ENCODE results near the gene SLC16A5.

The SLC16A5 gene

DNA sequence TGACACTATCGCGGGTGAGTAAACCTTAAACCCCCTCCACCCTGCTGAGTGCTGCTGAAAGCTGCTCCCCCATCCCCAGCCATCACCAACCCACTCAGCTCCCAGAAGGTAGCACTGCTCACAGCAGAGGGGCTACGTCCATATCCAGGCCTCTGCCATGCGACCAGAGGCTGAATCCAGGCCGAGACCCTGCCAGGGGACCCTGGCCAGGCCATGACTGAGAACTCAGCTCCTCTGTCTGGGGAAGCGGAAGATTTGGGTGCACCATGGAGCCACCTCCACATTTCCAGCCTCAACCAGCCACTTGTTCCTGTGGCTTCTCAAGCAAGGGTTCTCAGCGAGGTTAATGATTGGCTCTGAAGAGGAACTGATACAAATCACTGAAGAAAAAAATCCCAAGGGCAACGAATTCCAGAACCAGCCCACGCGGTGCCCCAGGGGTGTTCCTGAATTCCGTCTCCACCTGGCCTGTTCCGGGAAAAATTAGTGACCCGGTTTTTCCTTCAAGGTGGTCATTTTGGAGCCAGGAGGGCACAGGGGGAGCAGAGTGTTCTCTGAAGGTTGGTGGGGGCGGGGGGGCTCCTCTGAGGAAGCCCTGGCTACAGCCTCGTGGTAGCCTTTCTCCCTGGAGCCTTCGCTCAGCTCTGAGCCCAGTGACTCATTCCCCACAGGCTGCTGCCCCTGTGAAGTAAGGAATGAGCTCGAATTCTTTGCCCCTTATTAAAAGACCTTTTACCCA lies 9.3 kb upstream of the SLC16A5 start:
- peak; percentile 88 for ATAC-seq
- no peak for TF ChIP-seq ARNTL (CRISPR knock-in tag; IDR thresholded peaks at IDR 0.05; ENCODE audit: borderline replicate concordance, low read depth)
- TF ChIP-seq TOX (CRISPR knock-in tag; IDR thresholded peaks at IDR 0.05; ENCODE audit: borderline replicate concordance) = no peak
- TF ChIP-seq, protein P1, sequence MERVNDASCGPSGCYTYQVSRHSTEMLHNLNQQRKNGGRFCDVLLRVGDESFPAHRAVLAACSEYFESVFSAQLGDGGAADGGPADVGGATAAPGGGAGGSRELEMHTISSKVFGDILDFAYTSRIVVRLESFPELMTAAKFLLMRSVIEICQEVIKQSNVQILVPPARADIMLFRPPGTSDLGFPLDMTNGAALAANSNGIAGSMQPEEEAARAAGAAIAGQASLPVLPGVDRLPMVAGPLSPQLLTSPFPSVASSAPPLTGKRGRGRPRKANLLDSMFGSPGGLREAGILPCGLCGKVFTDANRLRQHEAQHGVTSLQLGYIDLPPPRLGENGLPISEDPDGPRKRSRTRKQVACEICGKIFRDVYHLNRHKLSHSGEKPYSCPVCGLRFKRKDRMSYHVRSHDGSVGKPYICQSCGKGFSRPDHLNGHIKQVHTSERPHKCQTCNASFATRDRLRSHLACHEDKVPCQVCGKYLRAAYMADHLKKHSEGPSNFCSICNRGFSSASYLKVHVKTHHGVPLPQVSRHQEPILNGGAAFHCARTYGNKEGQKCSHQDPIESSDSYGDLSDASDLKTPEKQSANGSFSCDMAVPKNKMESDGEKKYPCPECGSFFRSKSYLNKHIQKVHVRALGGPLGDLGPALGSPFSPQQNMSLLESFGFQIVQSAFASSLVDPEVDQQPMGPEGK (CRISPR knock-in tag; IDR thresholded peaks at IDR 0.05; ENCODE audit: borderline replicate concordance) = peak; percentile 65; the same call in 1 of the 2 replicates
- TF ChIP-seq ISL1 (CRISPR knock-in tag; IDR thresholded peaks at IDR 0.05) = 0 out of 2 replicates have a peak, but pooled peaks have one; percentile 21
- TF ChIP-seq ZNF70 (CRISPR knock-in tag; IDR thresholded peaks at IDR 0.05) = no peak

- ATAC-seq = peak; percentile 58
Measured at GRCh38 chr17:75079023-75079373, 8.8 kb upstream of the SLC16A5 start.

GRCh38 chr17:75081611-75082540 lies 5.9 kb upstream of the SLC16A5 start:
- TF ChIP-seq ZNF565 (CRISPR knock-in tag; conservative IDR thresholded peaks at IDR 0.05; ENCODE audit: low read depth) (no peak), ZNF8 (CRISPR knock-in tag; IDR thresholded peaks at IDR 0.05) (no peak), ZNF70 (CRISPR knock-in tag; IDR thresholded peaks at IDR 0.05) (no peak), BACH2 (CRISPR knock-in tag; IDR thresholded peaks at IDR 0.05; ENCODE audit: borderline replicate concordance) (no peak), ZFP3 (CRISPR knock-in tag; IDR thresholded peaks at IDR 0.05) (no peak), ZC3H10 (CRISPR knock-in tag; IDR thresholded peaks at IDR 0.05) (no peak)
- ATAC-seq = no peak

More at GRCh38 chr17:75079023-75079373, 8.8 kb upstream of the SLC16A5 start:
- TF ChIP-seq ZNF565 (CRISPR knock-in tag; conservative IDR thresholded peaks at IDR 0.05; ENCODE audit: low read depth) = no peak
- TF ChIP-seq SNAI2 (CRISPR knock-in tag; IDR thresholded peaks at IDR 0.05) = no peak
- TF ChIP-seq ZNF8 (CRISPR knock-in tag; IDR thresholded peaks at IDR 0.05) = no peak
- no peak for TF ChIP-seq ARNTL (CRISPR knock-in tag; IDR thresholded peaks at IDR 0.05; ENCODE audit: borderline replicate concordance, low read depth)
- TF ChIP-seq, protein P2, sequence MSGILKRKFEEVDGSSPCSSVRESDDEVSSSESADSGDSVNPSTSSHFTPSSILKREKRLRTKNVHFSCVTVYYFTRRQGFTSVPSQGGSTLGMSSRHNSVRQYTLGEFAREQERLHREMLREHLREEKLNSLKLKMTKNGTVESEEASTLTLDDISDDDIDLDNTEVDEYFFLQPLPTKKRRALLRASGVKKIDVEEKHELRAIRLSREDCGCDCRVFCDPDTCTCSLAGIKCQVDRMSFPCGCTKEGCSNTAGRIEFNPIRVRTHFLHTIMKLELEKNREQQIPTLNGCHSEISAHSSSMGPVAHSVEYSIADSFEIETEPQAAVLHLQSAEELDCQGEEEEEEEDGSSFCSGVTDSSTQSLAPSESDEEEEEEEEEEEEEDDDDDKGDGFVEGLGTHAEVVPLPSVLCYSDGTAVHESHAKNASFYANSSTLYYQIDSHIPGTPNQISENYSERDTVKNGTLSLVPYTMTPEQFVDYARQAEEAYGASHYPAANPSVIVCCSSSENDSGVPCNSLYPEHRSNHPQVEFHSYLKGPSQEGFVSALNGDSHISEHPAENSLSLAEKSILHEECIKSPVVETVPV (CRISPR knock-in tag; IDR thresholded peaks at IDR 0.05) = no peak

- TF ChIP-seq BACH2 (CRISPR knock-in tag; IDR thresholded peaks at IDR 0.05; ENCODE audit: borderline replicate concordance) (no peak), PPARA (CRISPR knock-in tag; IDR thresholded peaks at IDR 0.05; ENCODE audit: borderline replicate concordance) (no peak), ZNF70 (CRISPR knock-in tag; IDR thresholded peaks at IDR 0.05) (no peak), ZNF565 (CRISPR knock-in tag; conservative IDR thresholded peaks at IDR 0.05; ENCODE audit: low read depth) (no peak), ZNF8 (CRISPR knock-in tag; IDR thresholded peaks at IDR 0.05) (no peak), ISL1 (CRISPR knock-in tag; IDR thresholded peaks at IDR 0.05) (no peak), CSDC2 (CRISPR knock-in tag; IDR thresholded peaks at IDR 0.05) (no peak), TOX (CRISPR knock-in tag; IDR thresholded peaks at IDR 0.05; ENCODE audit: borderline replicate concordance) (no peak), CREB5 (CRISPR knock-in tag; IDR thresholded peaks at IDR 0.05; ENCODE audit: low read depth) (no peak), RARB (CRISPR knock-in tag; IDR thresholded peaks at IDR 0.05) (no peak)
- TF ChIP-seq, protein P2 (CRISPR knock-in tag; IDR thresholded peaks at IDR 0.05) = no peak
- TF ChIP-seq, protein P3, sequence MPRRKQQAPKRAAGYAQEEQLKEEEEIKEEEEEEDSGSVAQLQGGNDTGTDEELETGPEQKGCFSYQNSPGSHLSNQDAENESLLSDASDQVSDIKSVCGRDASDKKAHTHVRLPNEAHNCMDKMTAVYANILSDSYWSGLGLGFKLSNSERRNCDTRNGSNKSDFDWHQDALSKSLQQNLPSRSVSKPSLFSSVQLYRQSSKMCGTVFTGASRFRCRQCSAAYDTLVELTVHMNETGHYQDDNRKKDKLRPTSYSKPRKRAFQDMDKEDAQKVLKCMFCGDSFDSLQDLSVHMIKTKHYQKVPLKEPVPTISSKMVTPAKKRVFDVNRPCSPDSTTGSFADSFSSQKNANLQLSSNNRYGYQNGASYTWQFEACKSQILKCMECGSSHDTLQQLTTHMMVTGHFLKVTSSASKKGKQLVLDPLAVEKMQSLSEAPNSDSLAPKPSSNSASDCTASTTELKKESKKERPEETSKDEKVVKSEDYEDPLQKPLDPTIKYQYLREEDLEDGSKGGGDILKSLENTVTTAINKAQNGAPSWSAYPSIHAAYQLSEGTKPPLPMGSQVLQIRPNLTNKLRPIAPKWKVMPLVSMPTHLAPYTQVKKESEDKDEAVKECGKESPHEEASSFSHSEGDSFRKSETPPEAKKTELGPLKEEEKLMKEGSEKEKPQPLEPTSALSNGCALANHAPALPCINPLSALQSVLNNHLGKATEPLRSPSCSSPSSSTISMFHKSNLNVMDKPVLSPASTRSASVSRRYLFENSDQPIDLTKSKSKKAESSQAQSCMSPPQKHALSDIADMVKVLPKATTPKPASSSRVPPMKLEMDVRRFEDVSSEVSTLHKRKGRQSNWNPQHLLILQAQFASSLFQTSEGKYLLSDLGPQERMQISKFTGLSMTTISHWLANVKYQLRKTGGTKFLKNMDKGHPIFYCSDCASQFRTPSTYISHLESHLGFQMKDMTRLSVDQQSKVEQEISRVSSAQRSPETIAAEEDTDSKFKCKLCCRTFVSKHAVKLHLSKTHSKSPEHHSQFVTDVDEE (CRISPR knock-in tag; IDR thresholded peaks at IDR 0.05) = no peak
- ATAC-seq = no peak
Measured at GRCh38 chr17:75082683-75083082, 5.1 kb upstream of the SLC16A5 start.

All from SK-N-SH treated with all-trans-retinoic acid at 6 μM for 48 hours (cell line).